ENCODE data around the gene FIGNL2. TPM values are rescaled to one million over a fixed set of nuclear protein-coding genes. Genes with fewer than 3 reads are reported as not detected.

Gene FIGNL2
- total and polyA plus RNA-seq, 8 donors = 0.09 to 0.47 (median 0.15) TPM

DNA sequence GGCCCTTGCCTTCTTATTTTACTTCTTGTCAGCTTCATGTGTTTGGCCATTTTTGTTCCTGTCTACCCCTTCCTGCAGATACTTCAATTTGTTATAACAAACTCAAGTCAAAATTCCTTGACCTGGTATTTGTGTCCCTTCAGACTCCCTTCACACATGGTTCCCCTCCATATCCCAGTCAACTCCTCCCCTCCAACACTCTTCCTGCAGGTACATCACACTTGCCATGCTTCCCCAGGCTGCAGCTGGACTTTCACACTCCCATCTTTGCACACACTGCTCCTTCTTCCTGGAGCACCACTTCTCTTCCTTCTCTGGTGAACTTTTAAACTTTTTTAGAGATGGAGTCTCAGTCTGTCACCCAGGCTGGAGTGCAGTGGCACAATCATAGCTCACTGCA is 18.9 kb upstream of the FIGNL2 start:
- Histone ChIP-seq H3K27me3 (no peaks in the 10 kb centered on the region), H3K9me3 (no peaks in the 10 kb centered on the region)
- intact Hi-C loops (cut with DNase I) = no loop called here

DNA sequence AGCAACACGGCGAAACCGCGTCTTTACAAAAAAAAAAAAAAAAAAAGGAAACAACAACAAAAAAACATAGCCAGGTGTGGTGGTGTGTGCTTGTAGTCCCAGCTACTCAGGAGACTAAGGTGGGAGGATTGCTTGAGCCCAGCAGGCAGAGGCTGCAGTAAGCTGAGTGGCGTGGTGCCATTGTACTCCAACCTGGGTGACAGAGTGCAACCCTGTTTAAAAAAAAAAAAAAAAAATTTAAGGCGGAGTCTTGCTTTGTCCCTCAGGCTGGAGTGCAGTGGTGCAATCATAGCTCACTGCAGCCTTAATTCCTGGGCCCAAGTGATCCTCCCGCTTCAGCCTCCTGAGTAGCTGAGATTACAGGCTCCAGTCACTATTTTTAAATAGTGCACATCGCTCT is 18.2 kb upstream of the FIGNL2 start:
- DNase-seq (peak in 1 of 6 donors; percentile 9), FAIRE-seq (no peak), ATAC-seq (no peak)
- 94 to 96% methylated on average over 8 of the region's 8 CpGs for WGBS, 2 donors
- Histone ChIP-seq H3K4me1 (no peaks in the 10 kb centered on the region), H3K4me3 (no peak overlapping the region), H3K27ac (no peak overlapping the region), H3K36me3 (no peaks in the 10 kb centered on the region), H3K9me3 (no peaks in the 10 kb centered on the region), H3K27me3 (no peaks in the 10 kb centered on the region)
- intact Hi-C loops (cut with DNase I) = no loop called here
- TF ChIP-seq, protein P1, sequence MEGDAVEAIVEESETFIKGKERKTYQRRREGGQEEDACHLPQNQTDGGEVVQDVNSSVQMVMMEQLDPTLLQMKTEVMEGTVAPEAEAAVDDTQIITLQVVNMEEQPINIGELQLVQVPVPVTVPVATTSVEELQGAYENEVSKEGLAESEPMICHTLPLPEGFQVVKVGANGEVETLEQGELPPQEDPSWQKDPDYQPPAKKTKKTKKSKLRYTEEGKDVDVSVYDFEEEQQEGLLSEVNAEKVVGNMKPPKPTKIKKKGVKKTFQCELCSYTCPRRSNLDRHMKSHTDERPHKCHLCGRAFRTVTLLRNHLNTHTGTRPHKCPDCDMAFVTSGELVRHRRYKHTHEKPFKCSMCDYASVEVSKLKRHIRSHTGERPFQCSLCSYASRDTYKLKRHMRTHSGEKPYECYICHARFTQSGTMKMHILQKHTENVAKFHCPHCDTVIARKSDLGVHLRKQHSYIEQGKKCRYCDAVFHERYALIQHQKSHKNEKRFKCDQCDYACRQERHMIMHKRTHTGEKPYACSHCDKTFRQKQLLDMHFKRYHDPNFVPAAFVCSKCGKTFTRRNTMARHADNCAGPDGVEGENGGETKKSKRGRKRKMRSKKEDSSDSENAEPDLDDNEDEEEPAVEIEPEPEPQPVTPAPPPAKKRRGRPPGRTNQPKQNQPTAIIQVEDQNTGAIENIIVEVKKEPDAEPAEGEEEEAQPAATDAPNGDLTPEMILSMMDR (IDR thresholded peaks at IDR 0.05) = no peak

More for the DNA sequence above, 18.9 kb upstream of the FIGNL2 start:
- no peak for ATAC-seq
- Histone ChIP-seq H3K27ac (no peak overlapping the region), H3K4me1 (no peaks in the 10 kb centered on the region), H3K4me3 (no peak overlapping the region), H3K36me3 (no peaks in the 10 kb centered on the region)
- no peak for FAIRE-seq
- TF ChIP-seq, protein P1 (IDR thresholded peaks at IDR 0.05) = no peak
- peak in 1 of 6 donors; percentile 15 for DNase-seq

DNA sequence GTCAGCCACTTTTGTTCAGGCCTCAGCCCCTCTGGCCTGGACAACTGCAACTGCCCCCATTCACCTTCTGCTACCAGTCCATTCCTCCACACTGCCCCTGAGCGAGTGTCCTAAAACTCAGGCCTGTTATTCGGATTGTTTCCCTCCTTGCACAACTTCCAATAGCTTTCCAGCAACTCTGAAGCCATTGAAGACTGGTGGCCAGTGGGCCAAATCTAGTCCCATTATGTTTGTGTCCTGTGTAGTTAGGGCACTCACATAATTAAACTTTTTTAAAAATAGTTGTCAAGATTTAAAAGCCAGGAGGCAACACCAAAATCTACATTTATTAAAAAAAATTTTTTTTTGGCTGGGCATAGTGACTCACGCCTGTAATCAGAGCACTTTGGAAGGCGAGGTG is 17.8 kb upstream of the FIGNL2 start:
- Histone ChIP-seq H3K4me3 (no peak overlapping the region), H3K36me3 (no peaks in the 10 kb centered on the region), H3K9me3 (no peaks in the 10 kb centered on the region), H3K4me1 (no peaks in the 10 kb centered on the region), H3K27ac (no peak overlapping the region), H3K27me3 (no peaks in the 10 kb centered on the region)
- DNase-seq (no peak), FAIRE-seq (no peak), ATAC-seq (no peak)
- WGBS, 2 donors = 89% methylated on average over 4 of the region's 4 CpGs
- TF ChIP-seq, protein P1 (IDR thresholded peaks at IDR 0.05) = no peak
- intact Hi-C loops (cut with DNase I) = no loop called here

DNA sequence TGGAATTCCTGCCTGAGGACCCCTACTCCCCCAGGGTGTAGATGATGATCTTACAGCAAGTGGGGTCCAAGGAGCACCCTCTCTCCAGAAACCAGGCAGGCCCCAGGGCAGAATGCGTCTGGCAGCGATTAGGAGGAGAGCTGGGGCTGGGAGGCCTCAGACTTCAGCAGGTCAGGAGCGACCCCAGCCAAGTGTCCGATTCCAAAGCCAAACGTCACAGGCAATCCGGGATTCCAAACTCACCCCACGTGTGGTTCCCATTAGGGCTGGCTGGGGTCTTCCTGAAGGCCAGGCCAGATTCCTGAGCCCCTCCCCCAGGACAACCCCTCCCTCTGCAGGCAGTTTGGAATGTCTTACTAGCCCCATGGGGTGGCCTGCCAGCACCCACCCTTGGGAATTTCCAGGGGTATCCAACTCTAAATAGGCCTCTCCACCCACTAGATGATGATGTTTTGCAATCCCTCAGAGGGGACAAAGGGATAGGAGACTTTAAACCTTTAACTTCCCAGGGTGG is 17.3 kb upstream of the FIGNL2 start:
- FAIRE-seq = no peak
- TF ChIP-seq, protein P1 (IDR thresholded peaks at IDR 0.05) = no peak
- WGBS, 2 donors = 89 to 90% methylated on average over 7 of the region's 7 CpGs
- intact Hi-C loops (cut with DNase I) = no loop called here
- Histone ChIP-seq H3K27me3 (no peaks in the 10 kb centered on the region), H3K4me3 (no peak overlapping the region), H3K36me3 (no peaks in the 10 kb centered on the region), H3K4me1 (no peaks in the 10 kb centered on the region), H3K9me3 (no peaks in the 10 kb centered on the region), H3K27ac (no peak overlapping the region)
- no peak for ATAC-seq
- peak in 1 of 6 donors; percentile 30 for DNase-seq

DNA sequence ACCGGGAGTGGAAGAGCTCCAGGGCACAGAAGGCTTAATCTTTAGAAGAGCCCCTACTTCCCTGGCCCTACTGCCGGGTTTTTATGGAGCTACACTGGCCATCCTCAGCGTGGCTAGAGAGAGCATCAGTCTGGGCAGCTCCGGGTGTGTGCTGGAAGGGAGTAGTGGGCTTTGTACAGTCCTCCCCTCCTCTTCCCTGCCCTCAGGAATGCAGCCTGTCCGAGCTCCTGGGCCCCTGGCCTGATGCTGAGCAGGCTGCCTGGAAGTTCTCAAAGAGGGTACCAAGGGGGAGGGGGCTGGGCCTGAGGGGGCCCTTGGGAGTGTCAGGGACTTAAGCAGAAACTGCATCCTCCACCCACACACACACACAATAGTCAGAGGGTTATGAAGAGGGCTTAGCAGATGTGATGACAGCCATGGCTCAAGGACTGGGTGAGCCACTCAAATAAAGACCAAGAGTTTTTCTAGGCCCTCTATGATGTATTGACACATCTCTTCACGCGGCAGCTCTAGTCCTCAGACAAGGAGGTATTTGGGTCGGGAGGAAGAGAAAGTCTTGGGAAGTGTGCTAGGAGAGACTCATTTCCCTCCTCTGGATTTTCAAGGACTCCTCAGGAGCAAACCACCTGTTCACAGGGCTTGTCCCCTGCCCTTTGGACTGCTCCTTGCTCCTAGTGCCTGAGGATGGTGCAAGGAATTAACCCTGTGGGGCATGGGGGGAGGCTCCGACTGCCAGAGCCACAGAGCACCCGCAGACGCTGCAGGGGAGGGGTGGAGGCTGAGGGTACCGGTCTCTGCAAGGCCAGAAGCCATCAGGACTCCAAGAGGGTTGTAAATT is 16.5 kb upstream of the FIGNL2 start:
- no peak for ATAC-seq
- DNase-seq = peak in 1 of 6 donors; percentile 41
- no peak for FAIRE-seq
- intact Hi-C loops (cut with DNase I) = no loop called here
- H3K36me3 ChIP-seq = no peaks in the 10 kb centered on the region
- no peaks in the 10 kb centered on the region for H3K4me1 ChIP-seq
- TF ChIP-seq, protein P1 (IDR thresholded peaks at IDR 0.05) = no peak
- H3K27me3 ChIP-seq = no peaks in the 10 kb centered on the region
- no peaks in the 10 kb centered on the region for H3K9me3 ChIP-seq
- WGBS, 2 donors = 76 to 77% methylated on average over 12 of the region's 12 CpGs
- no peak overlapping the region for H3K4me3 ChIP-seq
- H3K27ac ChIP-seq = no peak overlapping the region
